Heart left ventricle (tissue), 13 donors: ENCODE measurements around the gene SENP5.

Source experiments
- POLR2A ChIP-seq, 2 donors: fragments of 450-650 bp; IDR thresholded peaks; one replicate each; pipeline ENCODE4 v1.6.1; 2017; ENCODE audit warnings: antibody characterized with exemption in 2 of 2, mild to moderate bottlenecking in 2 of 2, moderate library complexity in 2 of 2
- TF ChIP-seq, protein P1 (sequence below), 12 donors: fragments of 200-600 bp; sonication (generic) in 4 of 12; IDR thresholded peaks; one replicate each; pipeline versions ENCODE4 v1.5.0 to v1.8.0; 2018 to 2022; ENCODE audit warnings: antibody characterized with exemption in 12 of 12, mild to moderate bottlenecking in 5 of 12
- donor health status: ischemic (EF 13 %, LVEDD 7.1; RV severe dilation, severe dysfunction).
- donor health status: DM: no; HTN: yes; CAD: no.
- donor health status: DM: no; HTN: no; CAD: no.
- donor health status: ischemic (EF 25% LVEDD 6.9; RV normal size, moderate dysfunction).
- donor health status: ischemic (EF 25% LVEDD 5.7; RV mildly dilated, moderate dysfunction).
- donor health status: ischemic (EF 35%, LVEDD 5.7; RV mildly dilated, moderate dysfunction).
- donor health status: nonischemic (EF 11% LVEDD 7.7; RV severe dilation, severe dysfunction).
- donor health status: DM: yes; HTN: yes; CAD: no.
- donor health status: PGD.
- donor health status: ischemic (EF 29% LVEDD 5.4; RV normal size, mild dysfunction).
- donor health status: nonischemic (EF 23%, LVEDD 6.1; RV moderate dilation, normal function).

DNA sequence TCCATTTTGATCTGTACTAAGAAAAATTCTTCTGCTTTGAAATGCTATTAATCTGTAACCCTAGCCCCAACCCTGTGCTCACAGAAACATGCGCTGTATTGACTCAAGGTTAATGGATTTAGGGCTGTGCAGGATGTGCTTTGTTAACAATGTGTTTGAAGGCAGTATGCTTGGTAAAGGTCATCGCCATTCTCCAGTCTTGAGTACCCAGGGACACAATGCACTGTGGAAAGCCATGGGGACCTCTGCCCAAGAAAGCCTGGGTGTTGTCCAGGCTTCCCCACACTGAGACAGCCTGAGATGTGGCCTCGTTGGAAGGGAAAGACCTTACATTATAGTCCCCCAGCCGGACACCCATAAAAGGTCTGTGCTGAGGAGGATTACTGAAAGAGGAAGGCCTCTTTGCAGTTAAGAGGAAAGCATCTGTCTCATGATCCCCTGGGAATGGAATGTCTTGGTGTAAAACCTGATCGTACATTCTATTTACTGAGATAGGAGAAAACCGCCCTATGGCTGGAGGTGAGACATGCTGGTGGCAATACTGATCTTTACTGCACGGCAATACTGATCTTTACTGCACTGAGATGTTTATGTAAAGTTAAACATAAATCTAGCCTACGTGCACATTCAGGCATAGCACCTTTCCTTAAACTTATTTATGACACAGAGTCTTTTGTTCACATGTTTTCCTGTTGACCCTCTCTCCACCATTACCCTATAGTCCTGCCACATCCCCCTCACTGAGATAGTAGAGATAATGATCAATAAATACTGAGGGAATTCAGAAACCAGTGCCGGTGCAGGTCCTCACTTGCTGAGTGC is 94.6 kb downstream of the SENP5 start:
- TF ChIP-seq, protein P1, sequence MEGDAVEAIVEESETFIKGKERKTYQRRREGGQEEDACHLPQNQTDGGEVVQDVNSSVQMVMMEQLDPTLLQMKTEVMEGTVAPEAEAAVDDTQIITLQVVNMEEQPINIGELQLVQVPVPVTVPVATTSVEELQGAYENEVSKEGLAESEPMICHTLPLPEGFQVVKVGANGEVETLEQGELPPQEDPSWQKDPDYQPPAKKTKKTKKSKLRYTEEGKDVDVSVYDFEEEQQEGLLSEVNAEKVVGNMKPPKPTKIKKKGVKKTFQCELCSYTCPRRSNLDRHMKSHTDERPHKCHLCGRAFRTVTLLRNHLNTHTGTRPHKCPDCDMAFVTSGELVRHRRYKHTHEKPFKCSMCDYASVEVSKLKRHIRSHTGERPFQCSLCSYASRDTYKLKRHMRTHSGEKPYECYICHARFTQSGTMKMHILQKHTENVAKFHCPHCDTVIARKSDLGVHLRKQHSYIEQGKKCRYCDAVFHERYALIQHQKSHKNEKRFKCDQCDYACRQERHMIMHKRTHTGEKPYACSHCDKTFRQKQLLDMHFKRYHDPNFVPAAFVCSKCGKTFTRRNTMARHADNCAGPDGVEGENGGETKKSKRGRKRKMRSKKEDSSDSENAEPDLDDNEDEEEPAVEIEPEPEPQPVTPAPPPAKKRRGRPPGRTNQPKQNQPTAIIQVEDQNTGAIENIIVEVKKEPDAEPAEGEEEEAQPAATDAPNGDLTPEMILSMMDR (IDR thresholded peaks at IDR 0.05), result no peak
- TF ChIP-seq POLR2A (IDR thresholded peaks at IDR 0.05), result no peak
